Osteoblast (primary cell): ENCODE measurements around the gene SLAIN2. TPM values are rescaled to one million over a fixed set of nuclear protein-coding genes. Genes with fewer than 3 reads are reported as not detected.

Experiments
- DNase-seq: peaks from one replicate; pipeline ENCODE4 v3.0.0; 2011; ENCODE audit warnings: low spot score, mixed read lengths; ENCODE audit not compliant: insufficient read length; ENCODE audit errors: missing footprints
- H2AFZ ChIP-seq: 2 replicates; pipeline ENCODE4 v1.6.0; 2011; ENCODE audit warnings: mild to moderate bottlenecking, low read length
- H3K27ac ChIP-seq: 2 replicates; pipeline ENCODE4 v1.5.1; 2011; ENCODE audit warnings: mild to moderate bottlenecking, low read depth, low read length, moderate library complexity
- H3K27me3 ChIP-seq: 2 replicates; pipeline ENCODE4 v1.6.0; 2012; ENCODE audit warnings: mild to moderate bottlenecking, control low read depth, inconsistent platforms, low read length, moderate library complexity; ENCODE audit not compliant: insufficient read depth
- H3K36me3 ChIP-seq: 2 replicates; pipeline ENCODE4 v1.5.1; 2011; ENCODE audit warnings: mild to moderate bottlenecking, low read length, control low read depth, moderate library complexity; ENCODE audit not compliant: insufficient read depth
- H3K4me1 ChIP-seq: 2 replicates; pipeline ENCODE4 v1.5.1; 2011; ENCODE audit warnings: mild to moderate bottlenecking, low read length, control low read depth, moderate library complexity; ENCODE audit not compliant: insufficient read depth
- H3K4me2 ChIP-seq: 2 replicates; pipeline ENCODE4 v1.6.0; 2011; ENCODE audit warnings: mild to moderate bottlenecking, low read length; ENCODE audit not compliant: insufficient read depth
- H3K4me3 ChIP-seq: fragments of 200-600 bp; sonication (generic); 3 replicates; pipeline ENCODE4 v1.5.1; 2012; ENCODE audit warnings: mild to moderate bottlenecking, low read length, inconsistent platforms; ENCODE audit not compliant: insufficient read depth
- H3K79me2 ChIP-seq: 2 replicates; pipeline ENCODE4 v1.6.0; 2012; ENCODE audit warnings: mild to moderate bottlenecking, low read length, control low read depth, inconsistent platforms; ENCODE audit not compliant: insufficient read depth
- H3K9me3 ChIP-seq: 2 replicates; pipeline ENCODE4 v1.5.1; 2011; ENCODE audit warnings: low read depth, low read length, control low read depth
- H4K20me1 ChIP-seq: 2 replicates; pipeline ENCODE4 v1.6.0; 2012; ENCODE audit warnings: mild to moderate bottlenecking, low read length, control low read depth; ENCODE audit not compliant: insufficient read depth
- total RNA-seq: library from RNA; depleted of rRNA; stranded (reverse); fragments of >200 nt; gene quantifications from 2 replicates; pipeline ENCODE4 v1.2.3, GENCODE V29; 2012
- TF ChIP-seq, protein P1 (sequence below): IDR thresholded peaks from 2 replicates; pipeline ENCODE4 v1.5.1; 2011; ENCODE audit warnings: mild to moderate bottlenecking, low read depth, low read length, moderate library complexity; ENCODE audit errors: extremely low read depth

Gene SLAIN2
- total RNA-seq, 1 donor: 64.1 TPM

DNA sequence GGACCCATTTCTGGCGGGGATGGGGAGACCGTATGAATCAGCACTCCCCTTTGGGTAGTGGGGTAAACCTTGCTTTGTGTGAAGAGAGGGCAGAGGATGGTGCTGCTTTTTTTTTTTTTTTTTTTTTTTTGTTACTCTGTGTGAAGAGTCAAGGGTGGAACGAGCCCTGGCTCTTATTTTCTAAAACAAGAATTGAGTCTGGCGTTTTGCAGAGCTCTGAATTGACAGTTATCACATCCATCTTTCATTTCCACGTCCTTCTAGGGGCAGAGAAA, 1.2 kb downstream of the SLAIN2 start:
- H2AFZ ChIP-seq: peak overlapping the region; percentile 69
- DNase-seq: no peak
- H3K27ac ChIP-seq: peak overlapping the region; percentile 88
- TF ChIP-seq, protein P1, sequence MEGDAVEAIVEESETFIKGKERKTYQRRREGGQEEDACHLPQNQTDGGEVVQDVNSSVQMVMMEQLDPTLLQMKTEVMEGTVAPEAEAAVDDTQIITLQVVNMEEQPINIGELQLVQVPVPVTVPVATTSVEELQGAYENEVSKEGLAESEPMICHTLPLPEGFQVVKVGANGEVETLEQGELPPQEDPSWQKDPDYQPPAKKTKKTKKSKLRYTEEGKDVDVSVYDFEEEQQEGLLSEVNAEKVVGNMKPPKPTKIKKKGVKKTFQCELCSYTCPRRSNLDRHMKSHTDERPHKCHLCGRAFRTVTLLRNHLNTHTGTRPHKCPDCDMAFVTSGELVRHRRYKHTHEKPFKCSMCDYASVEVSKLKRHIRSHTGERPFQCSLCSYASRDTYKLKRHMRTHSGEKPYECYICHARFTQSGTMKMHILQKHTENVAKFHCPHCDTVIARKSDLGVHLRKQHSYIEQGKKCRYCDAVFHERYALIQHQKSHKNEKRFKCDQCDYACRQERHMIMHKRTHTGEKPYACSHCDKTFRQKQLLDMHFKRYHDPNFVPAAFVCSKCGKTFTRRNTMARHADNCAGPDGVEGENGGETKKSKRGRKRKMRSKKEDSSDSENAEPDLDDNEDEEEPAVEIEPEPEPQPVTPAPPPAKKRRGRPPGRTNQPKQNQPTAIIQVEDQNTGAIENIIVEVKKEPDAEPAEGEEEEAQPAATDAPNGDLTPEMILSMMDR: no peak
- peak overlapping the region; percentile 95 for H3K4me3 ChIP-seq
- H3K36me3 ChIP-seq: no peaks in the 10 kb centered on the region
- peaks cover 47% of the 10 kb centered on the region for H4K20me1 ChIP-seq
- peaks cover 71% of the 10 kb centered on the region for H3K79me2 ChIP-seq
- no peaks in the 10 kb centered on the region for H3K9me3 ChIP-seq
- no peaks in the 10 kb centered on the region for H3K27me3 ChIP-seq
- peaks cover 44% of the 10 kb centered on the region for H3K4me1 ChIP-seq
- peak overlapping the region; percentile 97 for H3K4me2 ChIP-seq

DNA sequence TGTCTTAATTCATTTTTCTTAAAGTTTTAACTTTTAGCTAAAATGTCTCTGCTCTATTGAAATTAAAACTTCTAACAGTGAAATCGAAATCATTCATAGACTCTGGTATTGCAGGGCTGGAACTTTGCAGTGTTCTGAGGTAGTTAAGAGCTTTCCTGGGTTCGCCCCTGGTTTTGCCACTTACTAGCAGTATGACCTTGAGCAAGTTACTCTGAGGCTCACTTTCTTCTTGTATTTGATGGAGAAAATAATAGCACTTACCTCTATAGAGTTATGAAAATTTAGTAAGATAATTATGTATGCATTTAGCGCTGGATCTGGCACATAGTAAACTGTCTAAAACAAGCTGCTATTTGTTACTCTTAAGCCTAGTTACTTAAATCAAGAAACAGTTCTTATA, 1.7 kb downstream of the SLAIN2 start:
- Histone ChIP-seq H3K27me3 (no peaks in the 10 kb centered on the region), H3K4me3 (peak overlapping the region; percentile 95), H4K20me1 (peaks cover 52% of the 10 kb centered on the region), H2AFZ (no peak overlapping the region), H3K4me2 (peak overlapping the region; percentile 97), H3K9me3 (no peaks in the 10 kb centered on the region), H3K79me2 (peaks cover 76% of the 10 kb centered on the region), H3K4me1 (peaks cover 44% of the 10 kb centered on the region), H3K36me3 (no peaks in the 10 kb centered on the region), H3K27ac (no peak overlapping the region)
- no peak for DNase-seq
- TF ChIP-seq, protein P1: no peak

DNA sequence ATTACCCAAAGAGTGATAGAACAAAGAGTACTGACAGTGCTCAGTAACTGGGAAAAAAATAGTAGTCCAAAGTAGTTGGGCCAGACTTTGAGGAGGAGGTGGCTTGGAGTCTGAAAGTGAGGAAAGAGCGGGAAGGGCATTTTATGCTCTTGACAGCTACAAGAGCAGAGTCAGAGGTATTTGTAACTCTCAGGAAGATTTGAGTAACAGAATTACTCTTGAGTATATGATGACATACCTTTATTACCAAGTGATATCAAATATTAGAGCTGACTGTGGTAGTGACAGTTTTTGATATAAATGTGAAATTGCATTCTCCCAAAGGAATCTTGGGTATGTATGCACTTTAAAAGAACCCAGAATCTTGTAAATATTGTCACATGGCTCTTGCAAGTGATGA, 2.2 kb downstream of the SLAIN2 start:
- Histone ChIP-seq H4K20me1 (peaks cover 52% of the 10 kb centered on the region), H3K4me1 (peaks cover 44% of the 10 kb centered on the region)
- TF ChIP-seq, protein P1: no peak

GRCh38 chr4:48345542-48345941, 4.2 kb downstream of the SLAIN2 start:
- peaks cover 91% of the 10 kb centered on the region for H3K79me2 ChIP-seq
- H3K4me2 ChIP-seq: no peak overlapping the region
- no peaks in the 10 kb centered on the region for H3K9me3 ChIP-seq
- TF ChIP-seq, protein P1: no peak
- H3K27me3 ChIP-seq: no peaks in the 10 kb centered on the region
- DNase-seq: no peak
- no peak overlapping the region for H3K27ac ChIP-seq
- H4K20me1 ChIP-seq: peaks cover 59% of the 10 kb centered on the region
- peaks cover 36% of the 10 kb centered on the region for H3K4me1 ChIP-seq
- H2AFZ ChIP-seq: no peak overlapping the region
- no peaks in the 10 kb centered on the region for H3K36me3 ChIP-seq
- H3K4me3 ChIP-seq: no peak overlapping the region

More for the DNA sequence above, 2.2 kb downstream of the SLAIN2 start:
- Histone ChIP-seq H3K27me3 (no peaks in the 10 kb centered on the region), H3K4me3 (peak overlapping the region; percentile 95), H3K79me2 (peaks cover 81% of the 10 kb centered on the region), H2AFZ (no peak overlapping the region), H3K9me3 (no peaks in the 10 kb centered on the region), H3K27ac (no peak overlapping the region), H3K36me3 (no peaks in the 10 kb centered on the region), H3K4me2 (peak overlapping the region; percentile 97)
- DNase-seq: peak; percentile 84
